OCI-LY1 (cell line): ENCODE results near the gene YARS1.

Experiments used
- CTCF ChIP-seq: fragments of 200-600 bp; sonication (generic), shearing (Covaris generic); IDR thresholded peaks from 2 replicates; pipeline ENCODE4 v1.5.1; 2017; ENCODE audit warnings: mild to moderate bottlenecking, antibody characterized with exemption, low read length, moderate library complexity, mixed read lengths
- EZH2 ChIP-seq: fragments of 200-600 bp; sonication (generic), shearing (Covaris generic); IDR thresholded peaks from 2 replicates; pipeline ENCODE4 v1.8.0; 2017; ENCODE audit warnings: borderline replicate concordance, mixed run types, mild to moderate bottlenecking, antibody characterized with exemption, low read length, moderate library complexity, mixed read lengths

- TF ChIP-seq CTCF, result no peak
- TF ChIP-seq EZH2, result no peak
These were observed 87.7 kb downstream of the YARS1 start for GRCh38 chr1:32729254-32730046.
